ENCODE measurements around the gene POU3F1.

Gene POU3F1

GRCh38 chr1:38046333-38046883 lies at the start of gene POU3F1:
Gene POU3F1 (minus strand): TSS chr1:38046793. CDS start chr1:38046743, 50 bp downstream.
- no peak for DNase-seq (ENCODE audit: low read depth)

GRCh38 chr1:38095454-38095931 lies 48.9 kb upstream of the POU3F1 start:
- DNase-seq (ENCODE audit: low read depth) = no peak

- DNase-seq (ENCODE audit: low read depth) = no peak
These were observed 48.2 kb upstream of the POU3F1 start for GRCh38 chr1:38094711-38095290.

GRCh38 chr1:38093569-38094520 lies 47.3 kb upstream of the POU3F1 start:
- DNase-seq (ENCODE audit: low read depth) = no peak

DNA sequence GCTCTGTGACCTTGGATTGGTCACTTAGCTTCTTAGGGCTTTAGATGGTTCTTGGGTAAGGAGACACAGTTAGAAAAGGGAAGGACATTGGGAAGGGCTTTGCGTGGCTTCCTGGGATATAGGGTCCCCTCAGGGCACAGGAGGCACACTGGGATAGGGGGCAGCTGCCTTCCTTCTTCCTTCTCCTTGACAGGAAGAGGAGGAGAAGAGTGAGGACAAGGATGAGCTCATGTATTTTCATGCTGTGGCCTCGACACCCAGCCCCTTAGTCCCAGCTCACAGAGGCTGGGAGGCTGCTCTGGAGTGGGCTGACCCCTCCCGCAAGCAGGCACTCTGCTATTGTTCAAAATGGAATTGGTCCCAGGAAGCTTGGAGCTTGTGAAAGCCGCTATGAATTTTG lies 45.7 kb upstream of the POU3F1 start:
- no peak for DNase-seq (ENCODE audit: low read depth)

GRCh38 chr1:38090796-38091195 lies 44.2 kb upstream of the POU3F1 start:
- DNase-seq (ENCODE audit: low read depth) = no peak

- no peak for DNase-seq (ENCODE audit: low read depth)
These were observed 43.2 kb upstream of the POU3F1 start for GRCh38 chr1:38089712-38090360.

- no peak for DNase-seq (ENCODE audit: low read depth)
These were observed 42.2 kb upstream of the POU3F1 start for GRCh38 chr1:38088791-38089190.

- DNase-seq (ENCODE audit: low read depth) = no peak
These were observed 41.8 kb upstream of the POU3F1 start for GRCh38 chr1:38088366-38088765.

DNA sequence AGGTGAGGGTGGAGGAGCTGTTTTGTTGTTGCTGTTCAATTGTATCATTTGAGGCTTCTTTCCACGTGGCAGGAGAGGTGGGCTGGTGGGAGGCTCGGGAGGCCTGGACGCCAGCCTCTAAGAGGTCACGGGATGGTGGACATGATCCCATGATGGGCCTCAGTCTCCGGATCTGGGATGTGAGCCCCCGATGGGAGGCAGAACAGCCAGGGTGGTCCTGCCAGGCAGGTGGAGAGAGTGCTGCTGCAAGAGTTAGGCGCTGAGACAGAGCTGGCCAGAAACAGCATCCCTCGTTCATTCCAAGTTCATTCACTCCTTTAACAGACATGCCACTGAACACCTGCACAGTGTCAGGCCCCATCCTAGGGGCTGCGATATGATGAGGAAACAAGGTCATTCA lies 41.1 kb upstream of the POU3F1 start:
- DNase-seq (ENCODE audit: low read depth) = no peak

DNA sequence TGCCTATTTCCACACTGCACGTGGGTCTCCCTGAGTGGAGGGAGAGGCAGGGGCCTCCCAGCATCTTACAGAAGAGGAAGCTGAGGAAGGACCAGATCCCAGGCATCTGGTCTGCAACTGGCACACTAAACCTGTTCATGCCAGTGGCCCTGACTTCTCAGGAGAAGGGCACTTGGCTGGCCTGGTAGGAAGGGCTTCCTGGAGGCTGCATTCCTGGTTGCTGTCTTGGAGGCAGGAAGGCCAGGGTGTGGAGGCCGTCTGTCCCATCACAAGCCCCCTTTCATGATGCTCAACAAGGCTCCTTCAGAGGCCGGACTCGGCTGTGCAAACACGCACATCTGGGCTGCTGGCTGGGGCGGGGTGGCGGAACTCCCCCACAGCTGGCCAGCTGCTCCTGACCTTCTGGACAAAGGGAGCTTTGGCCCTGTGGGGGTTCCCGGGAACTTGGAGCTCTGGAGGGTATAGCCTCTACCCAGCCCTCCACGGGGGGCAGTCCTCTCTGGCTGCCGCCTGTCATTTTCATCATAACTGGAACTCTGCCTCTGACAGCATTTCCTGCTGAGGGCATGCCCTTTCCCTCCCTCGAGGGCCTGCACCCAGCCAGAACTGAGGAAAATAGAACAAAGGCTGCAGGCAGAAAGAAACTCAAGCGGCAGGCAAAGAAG lies 39.2 kb upstream of the POU3F1 start:
- no peak for DNase-seq (ENCODE audit: low read depth)

DNA sequence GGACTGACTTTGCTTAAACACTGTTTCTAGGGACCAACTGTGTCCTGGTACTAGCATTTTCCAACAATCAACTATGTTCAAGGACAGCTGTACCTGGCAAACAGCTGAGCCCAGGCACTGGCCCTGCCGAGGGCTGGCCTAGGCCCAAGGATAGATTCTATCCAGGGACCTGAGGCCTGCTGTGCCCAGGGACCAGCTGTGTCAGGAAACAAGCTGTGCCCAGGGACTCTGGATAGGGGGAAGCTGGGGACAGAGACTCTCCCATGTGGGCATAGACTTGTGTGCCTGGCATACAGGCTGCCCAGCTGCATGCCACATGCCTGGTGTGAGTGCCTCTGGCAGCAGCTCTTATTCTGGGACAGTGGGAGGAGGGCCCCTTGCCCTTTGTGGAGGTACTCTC lies 38.1 kb upstream of the POU3F1 start:
- no peak for DNase-seq (ENCODE audit: low read depth)

GRCh38 chr1:38084113-38084512 lies 37.5 kb upstream of the POU3F1 start:
- no peak for DNase-seq (ENCODE audit: low read depth)

- DNase-seq (ENCODE audit: low read depth) = no peak
These were observed 36.9 kb upstream of the POU3F1 start for GRCh38 chr1:38083541-38083940.

DNA sequence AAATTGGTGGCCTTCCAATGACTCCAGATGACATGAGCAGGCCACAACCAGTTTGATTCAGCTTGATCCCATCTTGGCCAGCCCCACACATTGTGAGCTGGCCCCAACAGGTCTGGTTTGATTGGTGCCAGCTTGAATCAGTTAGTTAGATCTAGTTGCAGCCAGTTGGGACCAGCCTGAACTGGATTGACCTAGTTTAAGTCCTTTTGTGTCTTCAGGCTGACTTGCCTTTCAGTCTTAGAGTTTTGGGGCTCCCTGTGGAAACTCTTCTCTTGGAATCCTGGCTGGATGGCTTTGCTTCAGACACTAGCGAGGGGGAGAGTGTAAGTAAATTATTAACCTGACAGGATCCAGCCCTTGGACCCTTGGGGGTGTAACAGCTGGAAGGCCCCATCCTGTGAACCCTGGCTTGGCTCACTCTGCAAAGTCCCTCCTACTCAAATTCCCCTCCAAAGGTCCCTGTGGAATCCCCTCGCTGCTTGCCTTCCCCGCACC lies 36.2 kb upstream of the POU3F1 start:
- DNase-seq (ENCODE audit: low read depth) = no peak

GRCh38 chr1:38079019-38079418 lies 32.4 kb upstream of the POU3F1 start:
- DNase-seq (ENCODE audit: low read depth) = no peak

DNA sequence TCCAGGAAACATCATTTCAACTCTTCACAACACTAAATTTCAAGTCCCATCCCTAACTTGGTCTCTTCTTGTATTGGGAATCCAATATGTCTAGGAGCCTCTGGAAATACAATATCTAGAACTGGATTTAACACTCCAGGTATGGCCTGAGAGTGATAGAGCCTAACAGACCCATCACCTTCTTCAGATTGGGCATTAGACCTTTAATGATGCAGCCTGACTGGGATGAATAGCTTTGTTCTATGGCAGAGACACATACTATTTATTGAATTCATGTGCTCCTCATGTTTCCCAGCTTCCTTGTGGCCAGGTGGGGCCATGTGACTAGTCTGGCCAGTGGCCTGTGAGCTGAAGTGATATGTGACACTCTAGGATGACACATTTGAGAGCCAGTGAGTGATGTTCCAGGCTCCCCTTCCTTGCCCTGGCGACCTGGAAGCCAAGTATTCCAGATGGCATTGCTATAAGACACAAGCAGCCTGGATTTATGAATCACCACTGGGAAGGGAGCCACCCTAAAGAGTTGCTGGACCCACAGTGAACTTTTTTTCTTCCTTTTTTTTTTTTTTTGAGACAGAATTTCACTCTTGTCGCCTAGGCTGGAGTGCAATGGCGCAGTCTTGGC lies 31.0 kb upstream of the POU3F1 start:
- no peak for DNase-seq (ENCODE audit: low read depth)

DNA sequence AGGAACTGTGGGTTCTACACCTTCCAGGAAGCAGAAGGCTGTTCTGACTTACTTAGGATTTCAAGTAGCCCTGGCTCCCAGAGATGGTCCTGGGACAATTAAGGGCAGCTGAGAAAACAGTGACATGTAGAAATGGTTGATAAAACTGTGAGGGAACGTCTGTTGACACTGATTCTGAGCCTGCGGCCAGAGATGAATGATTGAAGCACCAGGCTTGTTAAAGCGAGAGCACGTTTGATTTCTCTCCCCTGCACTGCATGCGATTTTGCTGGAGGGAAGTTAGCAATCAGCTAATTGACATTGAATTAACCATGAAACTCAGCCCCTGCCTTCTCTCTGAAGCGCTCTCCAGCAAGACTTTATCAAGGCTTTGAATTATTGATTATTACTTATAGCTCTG lies 29.9 kb upstream of the POU3F1 start:
- no peak for DNase-seq (ENCODE audit: low read depth)

GRCh38 chr1:38076038-38076437 lies 29.4 kb upstream of the POU3F1 start:
- no peak for DNase-seq (ENCODE audit: low read depth)

- DNase-seq (ENCODE audit: low read depth) = no peak
These were observed 28.6 kb upstream of the POU3F1 start for GRCh38 chr1:38075191-38075590.

- no peak for DNase-seq (ENCODE audit: low read depth)
These were observed 27.7 kb upstream of the POU3F1 start for GRCh38 chr1:38074302-38074677.

Measured in stimulated activated CD8-positive, alpha-beta memory T cell treated with anti-CD3 and anti-CD28 coated beads, Interleukin-12 subunit alpha, Interleukin-12 subunit beta, amount 100 ng/mL, for 1 hour (primary cell).